HTERT RPE-1 (cell line): ENCODE data around the gene UFD1.

Source experiments
- in situ Hi-C: fragments of 300-500 bp; cut with MboI; formaldehyde crosslinking; loops from 4 replicates; pipeline ENCODE4 v1.14.3; 2020; ENCODE audit warnings: low sequenced_read_pairs

UFD1 gene

DNA sequence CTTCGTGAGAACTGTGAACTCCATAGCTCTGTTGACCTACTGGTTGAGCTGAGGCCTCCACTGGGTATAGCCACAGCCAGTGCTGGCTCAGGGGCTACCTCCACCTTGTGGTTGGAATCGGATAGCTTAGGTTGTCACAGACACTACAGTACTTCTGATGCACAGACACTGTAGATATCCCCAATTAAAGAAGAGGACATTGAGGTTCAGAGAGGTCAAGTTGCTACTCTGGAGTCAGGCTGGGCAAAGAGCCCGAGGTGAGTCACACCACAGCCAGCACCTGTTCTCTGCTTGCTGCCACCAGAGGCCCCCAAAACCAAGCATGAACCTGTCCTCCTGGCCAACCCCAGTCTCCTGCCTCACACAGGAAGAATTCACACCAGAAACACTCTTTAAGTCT lies 5.4 kb downstream of the UFD1 start:
- in situ Hi-C loops, result no loop called here

DNA sequence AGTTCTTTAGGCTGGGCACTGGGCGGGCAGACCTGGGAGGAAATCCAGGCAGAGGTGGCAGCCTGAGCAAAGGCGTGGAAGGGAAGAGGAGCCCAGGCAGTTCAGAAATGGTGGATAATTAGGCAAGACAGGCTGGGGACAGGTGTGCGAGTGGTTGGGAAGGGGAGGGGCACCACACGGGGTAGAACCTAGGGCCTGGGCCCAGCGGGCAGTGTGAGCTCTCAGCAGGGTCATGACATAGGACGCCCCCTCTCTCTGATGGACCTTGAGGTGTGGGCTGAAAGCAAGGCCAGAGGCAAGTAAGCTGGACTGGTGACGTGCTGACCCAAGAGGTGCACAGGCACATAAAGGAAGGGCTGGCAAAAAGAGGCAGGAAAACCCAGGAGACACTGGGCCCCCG lies 6.8 kb downstream of the UFD1 start:
- in situ Hi-C loops, result no loop called here

DNA sequence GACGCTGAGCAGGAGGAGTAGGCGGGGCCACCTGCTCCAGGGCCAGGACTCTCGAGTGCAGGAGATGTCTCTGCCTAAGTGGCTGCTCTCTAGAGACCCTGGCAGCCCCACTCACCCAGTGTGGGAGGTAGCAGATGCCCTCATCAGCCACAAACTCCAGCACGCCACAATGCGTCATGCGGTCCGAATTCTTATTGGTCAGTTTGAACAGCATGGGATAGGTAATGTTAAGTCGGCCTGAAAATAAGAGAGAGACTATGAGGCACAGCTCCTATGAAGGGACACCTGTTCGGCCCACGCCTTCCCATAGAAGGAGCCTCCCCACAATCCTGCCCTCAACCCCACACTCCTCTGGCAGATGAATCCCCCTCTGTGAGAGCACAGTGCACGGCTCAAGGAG lies 7.4 kb downstream of the UFD1 start:
- in situ Hi-C loops, result no loop called here

DNA sequence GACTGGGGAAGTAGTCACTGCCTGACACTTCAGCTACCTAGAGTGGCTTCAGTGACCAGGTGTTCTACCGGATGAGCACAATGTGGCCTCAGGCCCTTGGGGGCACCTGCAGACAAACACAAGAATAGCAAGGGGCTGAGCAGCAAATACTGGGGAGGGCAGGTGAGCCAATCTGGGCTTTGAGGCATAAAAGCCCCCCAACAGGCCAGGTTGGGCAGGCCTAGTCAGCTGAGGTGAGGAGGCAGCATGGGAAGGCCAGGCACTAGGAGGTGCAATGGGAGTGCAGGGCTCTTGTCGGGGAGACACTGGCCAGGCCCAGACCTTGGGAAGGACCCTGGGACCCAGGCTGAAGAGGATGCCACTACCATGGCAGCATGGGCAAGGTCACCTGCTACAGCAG lies 9.0 kb downstream of the UFD1 start:
- in situ Hi-C loops, result no loop called here

DNA sequence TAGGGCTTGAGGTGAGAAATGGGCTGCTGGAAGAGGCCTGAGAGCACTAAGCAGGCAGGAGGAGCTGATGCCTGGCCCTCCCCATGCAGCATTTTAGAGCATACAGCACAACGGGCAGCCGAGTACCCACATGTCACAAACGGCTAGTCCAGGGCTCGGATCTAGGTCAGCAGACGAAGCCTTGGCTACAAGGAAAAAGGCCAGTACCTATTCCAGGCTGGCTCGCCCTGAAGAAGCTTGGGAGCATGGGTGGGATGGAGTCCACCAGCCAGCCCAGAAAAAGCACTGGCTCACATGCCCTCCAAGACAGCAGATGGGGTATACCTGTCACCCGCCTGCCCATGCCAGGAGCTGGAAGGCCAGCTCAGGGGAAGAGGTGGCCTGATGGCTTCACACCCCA lies 9.6 kb downstream of the UFD1 start:
- in situ Hi-C loops, result no loop called here

DNA sequence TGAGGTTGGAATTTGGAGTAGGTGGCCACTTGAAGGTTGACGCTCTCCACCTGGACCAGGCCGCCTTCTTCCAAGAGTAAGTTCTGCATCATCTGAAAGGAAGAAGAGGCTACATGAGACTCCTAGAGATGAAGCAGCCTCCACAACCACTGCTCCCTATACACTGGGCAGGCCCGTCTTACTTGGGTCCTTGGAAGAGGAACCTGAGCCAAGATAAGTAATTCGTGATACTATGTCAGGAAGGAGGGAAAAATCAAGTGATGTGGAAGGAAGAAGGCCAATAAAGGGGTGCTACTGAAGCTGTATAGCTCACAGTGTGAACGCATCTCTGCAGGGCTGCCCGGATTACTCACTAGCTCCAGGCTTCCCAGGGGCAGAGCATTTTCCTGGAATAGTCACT lies 11.1 kb downstream of the UFD1 start:
- in situ Hi-C loops, result no loop called here

DNA sequence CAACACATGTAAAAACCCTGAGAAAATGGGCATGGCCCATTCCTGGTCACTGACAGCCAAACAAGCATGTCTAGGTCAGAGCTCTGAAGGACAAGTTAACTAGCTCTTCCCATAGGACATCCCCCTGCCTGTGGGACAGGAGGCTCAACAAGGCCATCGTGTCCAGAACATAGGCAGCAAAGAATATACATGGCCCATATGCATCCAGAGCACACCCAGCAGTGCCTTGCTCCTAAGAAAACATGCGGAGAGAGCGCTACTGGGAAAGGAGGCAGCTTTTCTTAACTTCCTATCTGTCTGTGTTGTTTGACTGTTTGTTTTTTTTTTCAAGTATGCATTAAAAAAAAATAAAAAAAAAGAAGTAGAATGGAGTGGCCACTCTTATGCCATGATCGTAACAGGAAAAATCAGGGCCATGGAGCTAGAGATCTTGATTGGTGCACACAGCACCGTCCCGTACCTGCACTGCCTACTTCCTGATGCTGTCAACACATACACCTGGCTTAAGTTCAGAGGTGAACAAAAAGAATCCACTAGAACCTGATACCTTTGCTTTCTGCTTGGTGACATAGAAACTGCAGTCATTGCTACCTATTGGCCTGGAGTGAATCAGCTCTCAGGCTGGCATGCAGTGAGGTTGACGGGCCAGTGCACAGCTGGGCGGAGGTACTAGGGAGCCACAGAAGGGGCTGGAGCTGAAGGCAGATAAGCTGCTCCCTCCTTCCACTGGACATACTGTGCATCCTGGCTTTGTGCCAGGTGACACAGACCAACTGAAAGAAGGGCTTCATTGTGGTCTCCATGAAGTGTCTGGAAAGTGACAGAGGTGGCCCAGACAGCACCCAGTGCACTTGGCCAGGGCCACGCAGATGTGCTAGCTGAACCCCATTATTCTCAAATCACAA lies 11.9 kb downstream of the UFD1 start:
- in situ Hi-C loops, result no loop called here

DNA sequence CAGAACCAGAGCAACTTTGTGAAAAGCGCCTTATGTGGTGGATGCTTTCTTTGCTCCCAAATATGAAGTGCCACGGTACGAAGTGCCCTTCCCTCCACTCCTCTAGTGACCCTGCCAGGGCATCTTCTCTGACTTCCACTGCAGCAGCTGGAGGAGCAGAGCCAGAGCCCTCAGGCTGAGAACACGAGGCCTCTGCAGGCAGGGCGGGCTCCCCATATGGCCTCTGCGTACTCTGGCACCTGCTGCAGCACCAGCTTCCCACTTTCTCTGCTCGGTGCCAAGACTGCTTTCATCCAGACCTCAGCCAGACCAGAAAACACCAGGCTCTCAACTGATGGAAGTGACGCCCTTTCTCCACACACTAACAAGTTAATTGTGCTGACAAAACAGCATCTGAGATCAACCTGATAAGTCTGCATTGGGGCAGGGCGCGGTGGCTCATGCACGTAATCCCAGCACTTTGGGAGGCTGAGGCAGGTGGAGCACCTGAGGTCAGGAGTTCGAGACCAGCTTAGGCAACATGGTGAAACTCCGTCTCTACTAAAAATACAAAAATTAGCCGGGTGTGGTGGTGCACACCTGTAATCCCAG lies 12.8 kb downstream of the UFD1 start:
- in situ Hi-C loops, result no loop called here

DNA sequence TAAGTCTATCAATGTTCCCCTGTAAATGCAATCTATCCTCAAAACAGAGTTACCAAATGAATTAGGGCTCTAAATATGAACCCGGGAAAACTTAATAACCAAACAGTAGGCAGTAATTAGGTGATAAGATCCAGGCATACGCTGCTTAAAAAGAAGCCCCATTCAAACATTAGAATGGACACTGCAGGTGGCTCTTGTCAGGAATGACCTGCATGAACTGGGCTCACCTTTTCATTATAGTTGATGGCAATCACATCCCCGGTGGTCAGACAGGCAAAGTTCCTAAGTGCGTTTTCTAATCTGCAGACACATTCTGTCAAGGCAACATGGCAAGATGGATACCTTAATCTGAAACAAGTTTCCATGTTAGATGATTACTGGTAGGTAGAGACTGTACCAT lies 14.0 kb downstream of the UFD1 start:
- in situ Hi-C loops, result no loop called here

DNA sequence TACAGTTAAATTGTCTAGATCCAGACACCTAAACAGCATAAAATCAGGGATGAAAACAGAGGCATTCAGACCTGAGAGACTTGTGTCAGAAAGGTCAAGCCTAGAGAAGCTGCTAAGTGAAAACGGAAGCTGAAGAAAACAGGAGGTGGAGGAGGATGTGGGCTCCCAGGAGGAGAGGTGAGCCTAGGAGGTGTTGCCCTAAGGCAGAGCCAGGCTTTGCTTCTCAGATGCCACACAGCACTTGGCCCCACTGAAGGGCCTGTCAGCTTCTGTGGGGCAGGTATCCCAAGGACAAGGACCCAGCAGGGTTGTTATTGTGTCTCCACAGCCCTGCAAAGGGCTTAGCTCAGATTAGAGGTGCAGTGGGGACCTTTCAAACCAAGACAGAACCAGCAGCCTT lies 14.4 kb downstream of the UFD1 start:
- in situ Hi-C loops, result no loop called here

DNA sequence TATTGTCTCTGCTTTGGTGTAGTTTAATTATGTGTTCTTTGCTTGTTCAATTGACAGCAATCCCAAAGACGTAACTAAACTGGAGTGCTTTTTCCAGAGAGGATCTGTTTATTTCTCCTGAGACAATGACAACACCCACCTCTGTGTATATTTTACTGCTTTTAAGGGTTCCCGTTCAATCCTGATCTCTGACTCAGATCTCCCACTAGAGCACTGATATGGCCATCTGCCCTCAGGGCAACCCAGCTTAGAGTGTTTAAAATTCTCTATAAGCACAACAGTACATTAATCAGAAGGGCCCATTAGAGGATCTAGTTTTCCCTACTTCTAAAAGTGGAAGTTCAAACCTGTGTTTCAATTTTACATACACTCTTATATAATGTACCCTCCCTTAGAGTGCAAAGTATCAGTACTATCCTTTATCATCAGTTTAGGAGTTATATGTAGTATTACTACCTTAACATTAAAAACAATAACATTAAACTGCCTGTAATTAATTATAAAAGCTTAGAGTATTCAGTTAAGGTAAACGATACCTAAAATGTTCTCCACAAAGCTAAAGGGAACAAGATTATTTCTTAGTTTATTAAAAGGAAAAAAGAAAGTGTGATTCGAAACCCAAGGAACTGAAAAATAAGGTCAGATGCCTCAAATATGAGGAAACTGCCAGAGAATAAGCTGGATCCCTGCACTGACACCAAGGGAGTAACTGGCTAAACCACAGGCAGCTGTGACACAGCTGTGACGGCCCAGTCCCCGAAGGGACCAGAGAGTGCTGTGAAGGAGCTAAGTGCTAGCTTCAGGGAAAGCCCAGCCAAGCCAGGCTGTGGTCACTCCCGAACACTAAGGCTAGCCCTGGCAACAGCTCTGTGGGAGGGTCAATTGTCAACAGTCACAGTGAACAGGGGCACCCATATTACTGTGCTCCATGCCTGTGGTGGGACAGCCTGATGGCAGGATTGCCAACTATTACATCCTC lies 15.2 kb downstream of the UFD1 start:
- in situ Hi-C loops, result no loop called here

DNA sequence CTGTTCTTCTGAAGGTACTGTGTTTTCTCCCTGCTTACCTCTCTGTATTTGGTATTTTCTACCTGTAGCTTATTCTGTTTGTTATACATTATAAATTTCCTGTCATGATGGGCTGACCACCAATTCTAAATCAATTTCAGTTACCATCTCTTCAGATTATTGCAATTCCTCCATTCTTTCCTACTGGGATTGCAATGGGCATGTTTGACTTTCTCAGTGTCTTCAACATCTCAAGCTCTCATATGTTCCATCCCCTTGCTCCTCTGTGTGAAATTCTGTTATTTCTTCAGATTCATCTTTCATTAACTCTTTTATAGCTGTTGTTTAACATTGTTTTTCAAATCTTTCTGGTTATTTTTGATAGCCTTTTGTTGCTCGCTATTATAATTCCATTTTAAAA lies 16.0 kb downstream of the UFD1 start:
- in situ Hi-C loops, result no loop called here

DNA sequence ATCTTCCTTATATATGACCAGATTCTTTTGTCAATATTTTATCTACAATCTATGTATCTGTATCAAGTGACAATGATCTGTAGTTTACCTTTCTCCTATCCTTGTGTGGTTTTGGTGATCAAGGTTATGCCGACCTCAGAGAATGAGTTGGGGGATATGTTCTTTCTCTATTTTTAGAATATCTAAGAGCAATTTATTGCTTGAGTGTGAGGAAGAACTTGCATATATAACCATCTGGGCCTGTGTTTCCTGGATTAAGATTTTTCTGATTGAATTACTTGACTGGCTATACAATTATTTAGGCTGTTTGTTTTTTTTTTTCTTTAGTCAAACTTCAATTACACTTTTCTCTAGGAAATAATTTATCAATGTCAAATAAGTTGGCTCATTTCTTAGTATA lies 17.5 kb downstream of the UFD1 start:
- in situ Hi-C loops, result no loop called here

DNA sequence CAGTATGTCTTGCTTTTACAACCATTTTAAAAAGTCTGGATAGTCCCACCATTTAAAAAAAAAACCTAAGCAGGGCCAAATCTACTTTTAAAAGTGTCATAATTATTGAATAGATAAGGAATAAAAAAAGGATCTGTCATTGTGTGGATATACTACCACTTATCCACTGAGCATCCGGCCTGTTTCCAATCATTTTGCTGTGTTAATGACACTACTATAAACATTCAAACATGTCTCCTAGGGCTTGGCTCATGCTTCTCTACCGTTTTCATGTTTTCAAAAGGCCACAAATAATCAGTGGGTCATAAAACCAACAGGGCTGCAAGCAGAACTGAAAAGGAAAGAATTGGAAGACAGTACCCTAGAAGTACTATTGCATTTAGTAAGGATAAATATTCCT lies 19.0 kb downstream of the UFD1 start:
- in situ Hi-C loops, result no loop called here

DNA sequence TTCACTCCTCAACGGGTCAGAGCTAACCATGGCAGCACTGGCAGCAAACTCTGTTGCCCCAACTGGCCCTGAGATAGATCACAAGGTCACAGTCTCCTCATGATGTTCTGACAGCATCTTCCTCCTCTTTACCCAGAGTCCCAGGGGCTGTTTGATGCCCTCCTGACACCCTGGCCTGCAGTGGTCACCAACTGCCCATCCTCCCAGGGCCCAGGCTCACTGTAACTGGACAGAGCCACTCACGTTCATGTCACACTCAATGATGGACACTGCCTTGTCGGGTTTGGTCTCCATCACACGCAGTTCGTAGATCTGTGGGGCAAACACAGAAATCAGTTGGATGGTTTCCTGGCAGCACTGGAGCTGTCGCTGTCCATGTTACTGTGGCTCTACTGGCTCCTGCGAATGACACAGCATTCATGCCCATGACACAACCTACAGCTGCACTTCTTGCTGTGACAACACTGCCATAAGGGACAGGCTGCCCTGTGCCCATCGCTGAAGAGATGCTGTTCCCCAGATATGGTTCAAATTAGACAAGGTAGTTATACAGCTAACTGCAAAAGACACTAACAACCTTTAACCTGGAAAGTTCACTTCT lies 21.1 kb downstream of the UFD1 start:
- in situ Hi-C loops, result no loop called here

DNA sequence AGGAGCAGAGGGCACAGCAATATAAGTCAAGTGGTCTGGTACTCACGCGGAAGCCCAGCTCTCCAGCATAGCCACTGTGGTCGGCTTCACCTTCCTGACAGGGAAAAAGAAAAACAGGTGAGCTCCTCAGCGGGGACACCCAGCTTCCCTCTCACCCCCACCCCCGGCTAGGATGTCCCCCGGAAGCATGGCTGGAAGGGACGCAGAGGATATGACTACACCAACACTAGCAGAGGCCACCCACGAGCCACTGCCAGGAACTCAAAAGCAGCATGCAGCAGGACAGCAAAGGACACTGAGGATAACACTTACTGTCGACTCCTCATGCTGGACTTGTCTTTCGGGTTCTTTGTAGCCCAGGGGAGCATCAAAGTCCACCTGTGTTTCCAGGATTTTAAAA lies 22.5 kb downstream of the UFD1 start:
- in situ Hi-C loops, result no loop called here

DNA sequence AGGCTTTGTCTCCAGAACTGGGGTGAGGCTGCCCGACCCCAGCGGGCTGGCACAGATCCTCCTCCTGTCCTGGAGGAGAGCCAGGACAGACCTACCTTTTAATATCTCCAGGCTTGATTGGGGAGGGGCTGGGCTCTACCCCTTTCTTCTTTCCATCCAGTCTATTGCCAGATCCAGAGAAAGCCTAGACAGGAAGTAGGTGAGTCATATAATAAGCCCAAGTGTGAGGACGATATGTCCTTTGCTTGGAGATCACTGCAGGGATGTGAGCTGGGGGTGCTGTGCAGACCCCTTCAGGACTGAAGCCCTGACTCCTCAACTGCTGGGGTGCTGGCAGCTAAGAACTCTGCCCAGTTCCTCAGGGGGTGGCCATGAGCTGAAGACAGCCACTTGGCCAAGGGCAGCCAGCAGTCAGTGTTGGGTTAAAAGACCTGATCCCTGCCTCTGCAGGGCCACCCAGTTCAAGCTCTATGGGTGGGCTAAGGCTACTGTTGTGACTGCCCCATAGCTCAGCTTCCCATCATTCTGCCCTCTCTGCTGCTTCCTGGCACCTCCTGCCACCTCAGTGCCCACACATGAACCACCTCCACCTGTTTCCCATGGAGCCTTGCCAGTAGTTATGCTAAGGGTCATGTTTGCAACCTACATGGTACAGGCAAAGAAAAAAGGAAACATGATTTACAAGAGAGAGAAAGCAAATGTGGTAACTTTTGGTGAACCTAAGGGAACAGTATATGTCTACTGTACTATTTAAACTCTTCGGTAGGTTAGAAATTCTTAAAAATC lies 23.2 kb downstream of the UFD1 start:
- in situ Hi-C loops, result no loop called here

DNA sequence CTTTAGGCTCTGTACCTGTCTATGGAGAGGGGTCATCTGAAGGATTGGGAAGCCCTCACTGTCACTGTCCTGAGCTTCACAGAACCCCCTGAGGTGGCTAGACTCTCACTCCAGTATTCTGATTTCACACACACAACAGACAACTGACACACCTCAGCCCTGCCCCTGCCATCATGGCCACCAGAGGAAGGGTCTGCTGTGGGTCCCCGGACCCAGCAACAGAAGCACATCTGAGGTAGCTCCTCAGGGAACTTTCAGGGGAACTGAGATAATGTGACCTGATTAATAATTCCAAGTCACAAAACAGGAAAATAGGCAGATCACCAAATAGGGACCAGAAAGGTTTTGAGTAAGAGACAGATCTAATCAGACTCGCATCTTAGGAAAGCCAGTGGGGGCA lies 24.0 kb downstream of the UFD1 start:
- in situ Hi-C loops, result no loop called here

DNA sequence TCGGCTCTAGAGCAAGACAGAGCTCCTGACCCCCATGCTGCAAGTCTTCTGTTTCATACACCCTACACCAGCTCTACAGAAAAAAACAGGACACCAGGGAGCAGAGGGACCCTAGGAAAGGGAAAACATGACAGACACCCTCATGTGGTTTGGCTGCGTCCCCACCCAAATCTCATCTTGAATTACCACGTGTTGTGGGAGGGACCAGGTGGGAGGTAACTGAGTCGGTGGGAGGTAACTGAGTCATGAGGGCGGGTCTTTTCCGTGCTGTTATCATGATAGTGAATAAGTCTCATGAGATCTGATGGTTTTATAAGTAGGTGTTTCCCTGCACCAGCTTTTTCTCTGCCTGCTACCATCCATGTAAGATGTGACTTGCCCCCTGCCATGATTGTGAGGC lies 24.8 kb downstream of the UFD1 start:
- in situ Hi-C loops, result no loop called here

DNA sequence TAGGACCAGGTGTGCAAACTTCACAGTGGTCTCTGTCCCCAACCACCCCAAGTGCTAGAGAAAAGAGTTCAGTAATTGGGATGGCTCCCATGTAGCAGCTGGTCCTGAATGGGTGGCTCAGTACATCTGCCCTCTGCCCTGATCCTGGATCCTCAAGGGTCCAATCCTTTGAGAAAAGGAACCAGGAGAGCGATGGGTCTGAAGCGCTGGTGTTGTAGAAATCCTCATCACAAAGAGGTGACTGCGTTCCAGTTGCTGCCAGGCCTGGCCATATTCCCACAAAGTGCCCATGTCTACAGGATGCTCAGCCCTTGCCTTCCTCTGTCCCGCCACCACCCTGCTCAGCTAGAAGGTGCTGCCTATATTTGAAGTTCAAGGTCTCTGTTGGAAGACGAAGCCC lies 25.3 kb downstream of the UFD1 start:
- in situ Hi-C loops, result no loop called here
